ENCODE results near the gene INSM1. TPM values are rescaled to one million over a fixed set of nuclear protein-coding genes. Genes with fewer than 3 reads are reported as not detected.

The INSM1 gene
- total RNA-seq, 1 experiment from 2014 or later: not detected

GRCh38 chr20:20393207-20394120 lies 25.6 kb downstream of the INSM1 start:
- no peak for TF ChIP-seq CTCF (conservative IDR thresholded peaks at IDR 0.05)
- no peak for TF ChIP-seq EZH2 (IDR thresholded peaks at IDR 0.05; ENCODE audit: low read depth)
- no peaks in the 10 kb centered on the region for H3K36me3 ChIP-seq (ENCODE audit: low read depth)
- H3K79me2 ChIP-seq (ENCODE audit: low read depth): no peaks in the 10 kb centered on the region
- DNase-seq: no peak
- H2AFZ ChIP-seq: no peak overlapping the region
- no peaks in the 10 kb centered on the region for H3F3A ChIP-seq (ENCODE audit: insufficient read depth, low read depth)
- H3K4me2 ChIP-seq: no peak overlapping the region
- no peaks in the 10 kb centered on the region for H3K9me3 ChIP-seq (ENCODE audit: insufficient read depth, low read depth)
- CTCF ChIA-PET: no interaction called here
- H3K27ac ChIP-seq: no peak overlapping the region
- intact Hi-C loops (cut with micrococcal nuclease; ENCODE audit: unreplicated experiment): no loop called here
- H3K27me3 ChIP-seq (ENCODE audit: insufficient read depth, low read depth): no peaks in the 10 kb centered on the region
- H3K4me1 ChIP-seq (replicated peaks; ENCODE audit: insufficient read depth): no peaks in the 10 kb centered on the region
- H3K9me2 ChIP-seq (ENCODE audit: insufficient read depth): no peaks in the 10 kb centered on the region
- POLR2A ChIA-PET (ENCODE audit: unreplicated experiment): no interaction called here
- no TSS peak for BruUV-seq (replicated peaks)
- H3K4me3 ChIP-seq: no peak overlapping the region
- H4K20me1 ChIP-seq (ENCODE audit: insufficient read depth): no peaks in the 10 kb centered on the region

GRCh38 chr20:20395087-20395486 lies 27.2 kb downstream of the INSM1 start:
- no peak overlapping the region for H3K4me2 ChIP-seq
- no peaks in the 10 kb centered on the region for H3F3A ChIP-seq (ENCODE audit: insufficient read depth, low read depth)
- H3K36me3 ChIP-seq (ENCODE audit: low read depth): no peaks in the 10 kb centered on the region
- no peak for DNase-seq
- H3K27me3 ChIP-seq (ENCODE audit: insufficient read depth, low read depth): no peaks in the 10 kb centered on the region
- no peaks in the 10 kb centered on the region for H3K4me1 ChIP-seq (replicated peaks; ENCODE audit: insufficient read depth)
- TF ChIP-seq CTCF (conservative IDR thresholded peaks at IDR 0.05) (no peak), EZH2 (IDR thresholded peaks at IDR 0.05; ENCODE audit: low read depth) (no peak)
- no peaks in the 10 kb centered on the region for H3K9me2 ChIP-seq (ENCODE audit: insufficient read depth)
- no peaks in the 10 kb centered on the region for H3K79me2 ChIP-seq (ENCODE audit: low read depth)
- no peak overlapping the region for H2AFZ ChIP-seq
- no peak overlapping the region for H3K4me3 ChIP-seq
- POLR2A ChIA-PET (ENCODE audit: unreplicated experiment): interaction anchor here (0.7 kb wide), 1 partner anchor 306 kb away, joined by 26 read pairs; no protein-coding TSS in a partner anchor
- no peaks in the 10 kb centered on the region for H3K9me3 ChIP-seq (ENCODE audit: insufficient read depth, low read depth)
- no peak overlapping the region for H3K27ac ChIP-seq
- intact Hi-C loops (cut with micrococcal nuclease; ENCODE audit: unreplicated experiment): no loop called here
- BruUV-seq (replicated peaks): no TSS peak
- H4K20me1 ChIP-seq (ENCODE audit: insufficient read depth): no peaks in the 10 kb centered on the region
- CTCF ChIA-PET: no interaction called here

GRCh38 chr20:20395903-20396568 lies 28.1 kb downstream of the INSM1 start:
- no TSS peak for BruUV-seq (replicated peaks)
- DNase-seq: no peak
- no peaks in the 10 kb centered on the region for H3K4me1 ChIP-seq (replicated peaks; ENCODE audit: insufficient read depth)
- H3K27me3 ChIP-seq (ENCODE audit: insufficient read depth, low read depth): no peaks in the 10 kb centered on the region
- H3K9me2 ChIP-seq (ENCODE audit: insufficient read depth): no peaks in the 10 kb centered on the region
- CTCF ChIA-PET: no interaction called here
- POLR2A ChIA-PET (ENCODE audit: unreplicated experiment): no interaction called here
- no peak overlapping the region for H3K4me2 ChIP-seq
- no peak overlapping the region for H3K27ac ChIP-seq
- no peaks in the 10 kb centered on the region for H3K79me2 ChIP-seq (ENCODE audit: low read depth)
- TF ChIP-seq EZH2 (IDR thresholded peaks at IDR 0.05; ENCODE audit: low read depth) (no peak), CTCF (conservative IDR thresholded peaks at IDR 0.05) (no peak)
- no peaks in the 10 kb centered on the region for H3F3A ChIP-seq (ENCODE audit: insufficient read depth, low read depth)
- no peak overlapping the region for H3K4me3 ChIP-seq
- H4K20me1 ChIP-seq (ENCODE audit: insufficient read depth): no peaks in the 10 kb centered on the region
- no peak overlapping the region for H2AFZ ChIP-seq
- intact Hi-C loops (cut with micrococcal nuclease; ENCODE audit: unreplicated experiment): no loop called here
- H3K36me3 ChIP-seq (ENCODE audit: low read depth): no peaks in the 10 kb centered on the region
- no peaks in the 10 kb centered on the region for H3K9me3 ChIP-seq (ENCODE audit: insufficient read depth, low read depth)
